Activated CD4-positive, CD25-positive, alpha-beta regulatory T cell (primary cell): ENCODE results near the gene TBC1D32.
"Not testable (repeated sequence)": the region's sequence is repeated elsewhere in the genome, so short reads cannot be mapped to it uniquely, and the experiment has no call there.

Source experiments
- DNase-seq, 4 experiments: peaks; one replicate each; lab custom pipeline; 2025; lab: John Stamatoyannopoulos, UW

The TBC1D32 gene

GRCh38 chr6:121134922-121135321 lies 199.4 kb downstream of the TBC1D32 start:
- no peak for DNase-seq

- no peak for DNase-seq
These were observed 209.7 kb downstream of the TBC1D32 start for GRCh38 chr6:121124600-121124999.

- DNase-seq, result no peak
These were observed 221.9 kb downstream of the TBC1D32 start for GRCh38 chr6:121112356-121112755.

GRCh38 chr6:121110733-121111132 lies 223.5 kb downstream of the TBC1D32 start:
- DNase-seq, result no peak

GRCh38 chr6:121106962-121107361 lies 227.3 kb downstream of the TBC1D32 start:
- no peak for DNase-seq

GRCh38 chr6:121105461-121105860 lies 228.8 kb downstream of the TBC1D32 start:
- DNase-seq, result no peak

GRCh38 chr6:121093928-121094327 lies 240.4 kb downstream of the TBC1D32 start:
- no peak for DNase-seq

- no peak for DNase-seq
These were observed 243.8 kb downstream of the TBC1D32 start for GRCh38 chr6:121090492-121090891.

- no peak for DNase-seq
These were observed 247.4 kb downstream of the TBC1D32 start for GRCh38 chr6:121086876-121087275.

GRCh38 chr6:121076119-121076518 lies 258.2 kb downstream of the TBC1D32 start:
- no peak for DNase-seq

GRCh38 chr6:121068749-121069148 lies 265.5 kb downstream of the TBC1D32 start:
- DNase-seq, result not testable (repeated sequence)

GRCh38 chr6:121067381-121067780 lies 266.9 kb downstream of the TBC1D32 start:
- no peak for DNase-seq

- no peak for DNase-seq
These were observed 269.9 kb downstream of the TBC1D32 start for GRCh38 chr6:121064345-121064744.

GRCh38 chr6:121055572-121056163 lies 278.6 kb downstream of the TBC1D32 start:
- DNase-seq, result no peak

- not testable (repeated sequence) for DNase-seq
These were observed 285.7 kb downstream of the TBC1D32 start for GRCh38 chr6:121048593-121048992.

GRCh38 chr6:121044905-121045304 lies 289.4 kb downstream of the TBC1D32 start:
- not testable (repeated sequence) for DNase-seq

- not testable (repeated sequence) for DNase-seq
These were observed 290.6 kb downstream of the TBC1D32 start for GRCh38 chr6:121043706-121044105.

- DNase-seq, result not testable (repeated sequence)
These were observed 291.1 kb downstream of the TBC1D32 start for GRCh38 chr6:121043211-121043610.

- no peak for DNase-seq
These were observed 291.5 kb downstream of the TBC1D32 start for GRCh38 chr6:121042766-121043165.

- DNase-seq, result no peak
These were observed 293.4 kb downstream of the TBC1D32 start for GRCh38 chr6:121040831-121041230.

GRCh38 chr6:121033091-121033490 lies 301.2 kb downstream of the TBC1D32 start:
- no peak for DNase-seq

GRCh38 chr6:121032268-121033006 lies 301.8 kb downstream of the TBC1D32 start:
- DNase-seq, result no peak
